Stimulated activated CD4-positive, alpha-beta T cell treated with anti-CD3 and anti-CD28 coated beads, Interleukin-15, amount 100 ng/mL, for 1 hour (primary cell): ENCODE results near the gene KBTBD4.
"Not testable (repeated sequence)": the region's sequence is repeated elsewhere in the genome, so short reads cannot be mapped to it uniquely, and the experiment has no call there.

ENCODE experiments used
- DNase-seq, 2 donors: peaks; one replicate each; pipeline ENCODE4 v3.0.0-alpha.2; 2020; ENCODE audit warnings: low read depth in 1 of 2, low spot score in 1 of 2

KBTBD4 gene

DNA sequence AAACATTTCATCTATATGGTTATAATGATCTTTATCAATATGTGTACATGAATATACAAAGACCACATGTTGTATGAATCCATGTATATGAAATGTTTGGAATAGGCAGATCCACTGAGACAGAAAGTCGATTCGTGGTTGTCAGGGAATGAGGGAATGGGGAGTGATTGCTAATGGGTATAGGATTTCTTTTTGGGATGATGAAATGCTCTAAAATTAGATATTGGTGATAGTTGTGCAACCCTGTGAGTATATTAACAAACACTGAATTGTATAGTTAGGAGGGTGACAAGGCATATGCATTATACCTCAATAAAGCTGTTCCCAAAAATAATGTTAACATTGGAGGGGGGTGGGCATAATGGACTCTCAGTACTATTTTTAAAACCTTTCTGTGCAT, 18.3 kb downstream of the KBTBD4 start:
- DNase-seq: no peak

DNA sequence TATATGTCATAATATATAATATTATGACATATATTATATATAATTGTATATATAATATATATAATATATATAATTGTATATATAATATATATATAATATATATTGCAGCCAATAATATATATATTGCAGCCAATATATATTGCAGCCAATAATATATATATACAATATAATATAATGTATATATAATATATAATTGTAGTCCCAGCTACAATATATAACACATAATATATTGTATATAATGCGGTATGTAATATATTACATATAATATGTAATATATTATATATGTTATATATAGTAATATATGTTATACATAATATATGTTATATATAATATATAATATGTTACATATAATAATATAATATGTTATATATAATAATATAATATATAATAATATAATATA, 20.1 kb downstream of the KBTBD4 start:
- DNase-seq: no peak

DNA sequence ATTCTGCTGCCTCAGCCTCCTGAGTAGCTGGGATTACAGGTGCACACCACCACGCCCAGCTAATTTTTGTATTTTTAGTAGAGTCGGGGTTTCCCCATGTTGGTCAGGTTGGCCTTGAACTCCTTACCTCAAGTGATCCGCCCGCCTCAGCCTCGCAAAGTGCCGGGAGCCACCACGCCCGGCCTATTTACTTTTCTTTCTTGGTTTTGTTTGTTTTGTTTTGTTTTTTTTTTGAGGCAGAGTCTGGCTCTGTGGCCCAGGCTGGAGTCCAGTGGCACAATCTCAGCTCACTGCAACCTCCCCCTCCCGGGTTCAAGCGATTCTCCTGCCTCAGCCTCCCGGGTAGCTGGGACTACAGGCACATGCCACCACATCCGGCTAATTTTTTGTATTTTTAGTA, 21.8 kb downstream of the KBTBD4 start:
- DNase-seq: not testable (repeated sequence)

DNA sequence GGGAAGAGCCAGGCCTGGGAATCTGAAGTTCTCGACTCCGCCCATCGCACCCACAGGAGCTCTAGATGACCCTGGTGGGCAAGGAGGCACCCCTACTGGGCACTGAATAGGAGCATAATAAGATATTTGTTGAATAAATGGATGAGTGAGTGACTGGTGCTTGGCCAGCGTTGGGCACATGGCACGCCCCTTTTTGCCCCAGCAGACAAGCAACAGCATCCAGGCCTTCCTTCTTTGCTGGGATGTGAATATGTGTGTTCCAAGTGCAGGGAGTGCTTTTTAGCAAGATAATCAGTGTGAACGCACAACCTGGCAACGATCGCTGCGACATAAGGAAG, 25.4 kb downstream of the KBTBD4 start:
- no peak for DNase-seq

DNA sequence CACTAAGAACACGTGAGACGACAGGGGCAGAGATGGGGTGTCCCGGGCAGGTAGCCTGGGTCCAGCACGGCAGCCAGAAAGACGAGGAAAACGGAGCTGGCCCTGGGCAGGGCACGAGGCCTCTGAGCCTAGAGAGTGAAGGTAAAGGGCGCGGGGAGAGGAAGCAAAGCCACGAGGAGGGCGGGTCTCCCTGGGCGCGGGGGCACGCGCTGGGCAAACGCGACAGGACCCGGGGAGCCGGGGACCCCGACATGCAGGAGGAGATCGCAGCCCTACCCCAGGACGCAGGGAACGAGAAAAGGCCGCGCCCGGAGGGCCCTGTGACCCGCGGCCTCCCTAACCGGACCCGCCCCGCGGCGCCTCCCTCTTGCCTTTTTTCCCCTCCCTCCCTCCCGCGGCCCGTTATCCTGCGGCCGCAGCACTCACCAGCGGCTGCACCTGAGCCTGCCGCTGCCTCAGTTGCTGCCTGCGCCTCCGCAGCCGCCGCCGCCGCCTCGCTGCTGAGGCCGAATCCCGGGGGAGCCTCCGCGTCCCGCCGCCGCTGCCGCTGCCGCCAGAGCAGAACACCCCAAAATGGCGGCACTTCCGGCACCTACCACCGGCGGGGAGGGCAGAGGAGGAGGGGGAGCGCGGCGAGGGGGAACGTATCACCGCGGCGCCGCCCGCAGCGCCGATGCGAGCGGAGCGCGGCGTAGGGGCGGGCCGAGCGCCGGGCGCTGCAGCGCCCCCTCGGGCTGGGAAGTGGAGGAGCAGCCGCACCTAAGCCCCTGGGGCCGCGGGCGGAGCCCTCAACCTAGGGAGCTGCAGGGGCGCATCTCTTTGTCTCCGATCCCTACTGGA, 26.0 kb downstream of the KBTBD4 start, which contains the start of gene CELF1:
Gene CELF1, minus strand, starts transcription at position 567 of the 840 bp plus-strand sequence. CDS start 53,609 bp downstream, outside the sequence.
- DNase-seq: peak; percentile 87 to 88

DNA sequence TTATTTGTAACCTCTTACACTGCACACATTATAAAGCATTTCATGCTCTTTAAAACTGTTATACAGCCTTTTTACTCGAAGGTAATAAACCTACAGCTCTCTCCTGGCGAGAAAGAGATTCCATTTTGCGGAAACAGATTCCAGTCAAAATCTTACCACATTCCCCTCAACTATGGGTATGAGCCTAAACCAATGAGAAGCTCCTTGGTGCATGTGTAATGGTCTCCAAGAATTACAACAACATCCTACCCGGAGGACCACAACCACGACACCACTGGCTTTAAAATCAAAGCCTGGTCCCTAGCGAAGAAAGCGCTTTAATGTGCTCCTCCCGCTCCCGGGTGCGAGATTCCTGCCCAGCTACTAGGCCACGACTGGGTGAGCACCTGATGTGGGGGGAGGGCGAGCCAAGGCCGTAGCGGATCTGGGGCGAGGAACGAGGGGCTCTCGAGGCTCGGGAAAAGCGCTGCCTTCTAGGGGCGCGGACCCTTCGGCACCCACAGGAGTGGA, 26.7 kb downstream of the KBTBD4 start:
- no peak for DNase-seq

DNA sequence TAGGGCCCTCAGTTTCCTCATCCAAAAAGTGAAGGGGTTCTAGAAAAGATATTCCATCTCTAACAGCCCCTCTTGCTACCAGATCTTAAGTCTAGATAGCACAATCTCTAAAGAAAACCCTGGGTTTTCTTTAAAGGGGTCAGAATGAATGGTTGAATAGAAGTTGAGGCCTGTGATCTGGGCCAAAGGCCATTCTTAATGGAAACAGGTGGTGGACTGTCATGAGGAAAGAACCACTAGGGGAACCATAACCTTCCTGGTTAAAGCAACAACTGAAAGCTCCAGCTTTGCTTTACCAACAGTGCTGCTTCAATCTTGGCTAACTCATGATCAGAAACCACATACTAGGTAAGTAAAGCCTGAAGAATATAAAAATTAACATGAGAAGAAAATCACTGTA, 27.7 kb downstream of the KBTBD4 start:
- no peak for DNase-seq

DNA sequence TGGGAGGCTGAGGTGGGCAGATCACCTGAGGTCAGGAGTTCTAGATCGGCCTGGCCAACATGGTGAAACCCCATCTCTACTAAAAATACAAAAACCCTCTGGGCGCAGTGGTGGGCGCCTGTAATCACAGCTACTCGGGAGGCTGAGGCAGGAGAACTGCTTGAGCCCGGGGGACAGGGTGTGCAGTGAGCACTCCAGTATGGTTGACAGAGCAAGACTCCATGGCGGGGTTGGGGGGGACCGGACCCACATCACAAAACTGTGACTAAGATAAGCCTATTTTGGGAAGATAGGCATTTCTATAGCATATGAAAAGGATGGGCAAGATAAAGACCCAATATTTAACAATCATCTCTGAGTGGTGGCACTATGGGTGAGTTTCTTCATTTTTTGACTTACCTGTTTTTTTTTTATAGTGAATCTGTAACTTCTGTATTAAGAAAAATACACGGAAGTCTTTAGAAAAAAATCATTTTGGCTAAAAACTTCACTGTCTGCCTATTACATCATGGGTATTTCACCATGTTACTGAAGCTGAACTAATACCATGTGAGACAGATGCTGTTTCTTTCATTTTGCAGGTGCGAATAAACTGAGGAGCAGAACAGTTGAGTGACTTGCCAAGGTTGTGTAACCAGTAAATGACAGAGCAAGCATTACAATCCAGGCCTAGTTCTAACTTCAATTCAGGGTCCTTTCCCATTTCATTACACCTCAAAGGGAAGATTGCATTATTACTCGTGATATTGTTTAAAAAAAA, 28.3 kb downstream of the KBTBD4 start:
- DNase-seq: no peak

DNA sequence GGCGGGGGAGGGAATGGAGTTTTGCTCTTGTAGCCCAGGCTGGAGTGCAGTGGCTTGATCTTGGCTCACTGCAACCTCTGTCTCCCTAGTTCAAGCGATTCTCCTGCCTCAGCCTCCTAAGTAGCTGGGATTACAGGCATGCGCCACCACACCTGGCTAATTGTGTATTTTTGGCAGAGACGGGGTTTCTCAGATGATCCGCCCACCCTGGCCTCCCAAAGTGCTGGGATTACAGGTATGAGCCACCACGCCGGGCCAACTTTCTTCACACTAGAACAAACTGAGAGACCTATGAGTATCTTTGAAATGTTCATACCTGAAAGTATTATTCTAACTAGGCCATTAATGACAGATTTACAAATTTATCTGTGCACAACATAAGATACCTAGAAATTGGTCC, 32.5 kb downstream of the KBTBD4 start:
- not testable (repeated sequence) for DNase-seq

DNA sequence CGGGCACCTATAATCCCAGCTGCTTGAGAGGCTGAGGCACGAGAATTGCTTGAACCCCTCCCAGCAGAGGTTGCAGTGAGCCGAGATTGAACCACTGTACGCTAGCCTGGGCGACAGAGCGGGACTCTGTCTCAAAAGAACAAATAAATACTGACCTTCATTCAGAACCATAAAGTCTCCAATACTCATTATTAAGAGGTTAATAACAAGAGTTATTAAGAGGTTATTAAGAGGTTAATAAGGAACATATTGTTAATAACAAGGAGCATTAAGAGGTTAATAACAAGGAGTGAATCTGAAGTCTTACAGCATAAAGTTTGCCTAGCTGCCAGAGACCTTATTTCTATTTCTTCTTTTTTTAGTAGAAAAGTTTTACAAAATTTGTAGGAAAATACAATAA, 33.5 kb downstream of the KBTBD4 start:
- DNase-seq: no peak

DNA sequence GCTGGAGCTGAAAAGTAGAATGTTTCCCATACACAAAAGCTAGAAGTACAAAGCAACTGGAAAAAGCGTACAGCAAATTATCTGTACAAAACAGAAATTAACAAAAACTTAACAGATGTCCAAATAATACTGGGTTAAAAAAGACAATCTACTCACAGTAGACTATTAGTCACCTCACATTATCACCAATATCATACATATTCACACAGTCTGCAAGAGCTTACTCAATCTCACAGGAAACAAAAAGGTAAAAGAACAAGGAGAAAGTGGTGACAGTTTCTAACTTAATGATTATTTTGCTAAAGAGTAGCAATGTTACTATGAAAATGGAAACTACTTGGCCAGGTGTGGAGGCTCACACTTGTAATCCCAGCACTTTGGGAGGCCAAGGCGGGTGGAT, 37.7 kb downstream of the KBTBD4 start:
- no peak for DNase-seq

DNA sequence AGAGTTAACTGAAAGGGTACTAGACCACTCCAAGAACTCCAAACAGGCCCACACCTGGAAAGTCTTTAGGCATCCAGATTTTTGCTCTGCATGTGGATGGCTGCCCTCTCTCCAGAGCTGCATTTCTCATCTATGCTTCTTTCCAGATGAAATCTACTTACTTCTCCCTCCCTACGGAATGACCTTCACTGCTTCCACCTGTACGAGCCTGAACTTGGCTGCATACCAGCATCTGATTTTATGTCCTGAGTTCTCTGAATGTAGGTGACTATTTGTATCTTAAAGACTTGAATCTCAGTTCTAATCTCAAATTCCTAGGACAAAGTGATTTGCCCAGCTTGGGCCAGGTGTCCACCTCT, 39.1 kb downstream of the KBTBD4 start:
- no peak for DNase-seq

DNA sequence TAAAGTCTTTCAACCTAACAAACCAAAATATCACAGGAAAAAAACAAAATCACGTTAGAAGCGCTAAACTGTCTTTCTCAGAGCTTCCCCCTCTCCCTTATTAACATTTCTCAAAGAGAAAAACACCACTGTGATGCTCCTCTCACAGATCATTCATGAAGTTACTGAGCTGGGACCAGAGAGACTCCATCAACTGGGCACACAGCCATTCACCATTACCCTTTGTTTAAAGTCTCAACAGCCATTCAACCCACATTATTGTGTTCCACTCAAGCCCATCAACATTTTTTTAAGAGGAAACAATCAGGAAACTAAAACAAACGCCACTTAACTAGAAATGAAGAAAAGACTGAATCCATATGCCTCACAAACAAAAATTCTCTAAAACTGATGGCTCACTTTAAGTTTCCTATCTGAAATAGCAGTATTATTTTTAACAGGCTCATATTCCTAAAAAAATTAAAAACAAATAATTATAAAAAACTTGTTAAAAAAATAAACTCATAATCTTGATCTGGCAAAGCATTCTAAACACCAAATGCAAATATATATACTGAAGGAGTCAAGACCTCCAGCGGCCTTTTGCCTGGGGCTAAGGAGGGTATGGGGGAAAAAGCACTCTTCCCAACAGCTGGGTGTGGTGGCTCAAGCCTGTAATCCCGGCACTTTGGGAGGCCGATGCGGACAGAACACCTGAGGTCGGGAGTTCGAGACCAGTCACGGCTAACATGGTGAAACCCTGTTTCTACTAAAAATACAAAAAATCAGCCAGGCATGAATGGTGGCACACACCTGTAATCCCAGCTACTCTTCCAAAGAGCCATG, 39.8 kb downstream of the KBTBD4 start:
- DNase-seq: no peak

DNA sequence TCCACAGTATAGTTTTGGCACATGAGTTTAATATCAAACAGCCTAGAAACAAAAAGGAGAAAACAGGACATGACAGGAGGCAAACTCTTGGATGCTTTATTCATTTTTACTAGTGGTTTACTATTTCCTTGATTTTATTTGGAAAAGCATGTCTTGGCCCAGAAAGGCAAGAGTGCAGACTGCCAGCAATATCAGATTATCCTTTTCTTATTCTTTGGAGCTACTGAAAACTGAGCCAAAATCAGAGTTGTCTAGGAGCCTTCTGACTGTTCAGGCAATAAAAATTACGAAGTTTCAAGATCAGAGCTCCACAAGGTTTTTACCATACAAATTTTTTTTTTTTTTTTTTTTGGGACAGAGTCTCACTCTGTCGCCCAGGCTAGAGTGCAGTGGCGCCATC, 41.9 kb downstream of the KBTBD4 start:
- no peak for DNase-seq

DNA sequence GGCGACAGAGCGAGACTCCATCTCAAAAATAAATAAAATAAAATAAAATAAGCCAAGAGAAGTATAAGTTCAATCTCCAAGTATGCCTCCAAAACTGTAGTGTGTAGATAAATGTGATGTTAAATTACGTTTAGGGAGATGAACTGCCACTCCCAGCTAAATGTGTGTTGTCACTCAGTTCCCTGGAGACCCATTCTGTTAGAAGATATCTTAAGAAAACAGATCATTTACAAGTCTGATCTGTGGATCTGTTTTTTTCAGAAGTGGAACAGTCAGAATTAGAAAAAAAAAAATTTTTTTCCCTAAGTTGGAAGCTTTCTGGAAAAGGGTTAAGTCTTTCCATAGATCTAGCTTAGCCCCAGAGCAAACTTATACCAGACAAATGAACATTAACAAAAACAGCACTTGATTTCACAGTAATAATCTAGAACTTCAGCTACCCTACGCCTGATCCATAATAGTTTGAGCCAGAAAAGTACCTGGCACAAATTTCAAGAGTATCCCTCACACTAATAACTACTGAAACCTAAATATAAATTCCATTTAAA, 44.0 kb downstream of the KBTBD4 start:
- DNase-seq: no peak

DNA sequence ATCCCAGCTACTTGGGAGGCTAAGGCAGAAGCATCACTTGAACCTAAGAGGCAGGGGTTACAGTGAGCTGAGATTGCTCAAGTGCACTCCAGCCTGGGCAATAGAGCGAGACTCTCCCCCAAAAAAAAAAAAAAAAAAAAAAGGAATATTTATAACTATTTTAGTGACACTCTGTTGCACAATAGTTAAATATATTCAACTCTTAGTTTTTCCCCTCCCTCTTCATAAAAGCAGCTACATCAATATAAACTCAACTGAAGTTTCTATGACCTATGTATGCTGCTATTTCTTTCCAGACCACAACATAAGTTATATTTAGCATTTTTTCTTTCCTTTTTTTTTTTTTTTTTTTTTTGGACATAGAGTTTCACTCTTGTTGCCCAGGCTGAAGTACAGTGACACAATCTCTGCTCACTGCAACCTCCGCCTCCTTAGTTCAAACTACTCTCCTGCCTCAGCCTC, 45.0 kb downstream of the KBTBD4 start:
- DNase-seq: no peak

DNA sequence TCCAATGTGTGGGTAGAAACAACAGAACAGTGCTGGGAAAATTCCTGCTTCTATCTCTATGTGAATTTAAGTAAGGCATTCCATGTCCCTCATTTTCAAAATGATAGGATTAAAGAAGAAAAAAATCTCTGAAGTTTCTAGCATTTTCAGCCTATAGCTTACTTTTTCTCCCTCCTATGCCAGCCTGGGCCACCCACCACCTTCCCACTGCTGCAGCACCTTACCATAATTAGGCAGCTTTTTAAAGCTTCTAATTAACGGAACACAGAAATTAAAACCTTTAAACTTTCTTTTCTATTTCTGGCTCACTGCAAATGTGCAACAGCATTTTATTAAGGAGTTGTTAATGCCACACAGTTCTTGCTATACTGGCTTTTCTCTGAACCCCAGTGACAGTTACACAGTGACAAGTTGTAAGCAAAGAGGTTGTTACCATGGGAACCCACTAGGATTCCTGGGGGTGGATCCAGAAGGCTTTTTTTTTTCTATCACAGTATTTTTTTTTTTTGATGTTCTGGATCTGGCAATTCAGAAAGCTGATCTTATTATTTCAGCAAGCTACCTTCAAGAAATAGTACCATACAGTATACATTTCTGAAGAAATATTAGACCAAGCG, 46.1 kb downstream of the KBTBD4 start:
- DNase-seq: no peak

DNA sequence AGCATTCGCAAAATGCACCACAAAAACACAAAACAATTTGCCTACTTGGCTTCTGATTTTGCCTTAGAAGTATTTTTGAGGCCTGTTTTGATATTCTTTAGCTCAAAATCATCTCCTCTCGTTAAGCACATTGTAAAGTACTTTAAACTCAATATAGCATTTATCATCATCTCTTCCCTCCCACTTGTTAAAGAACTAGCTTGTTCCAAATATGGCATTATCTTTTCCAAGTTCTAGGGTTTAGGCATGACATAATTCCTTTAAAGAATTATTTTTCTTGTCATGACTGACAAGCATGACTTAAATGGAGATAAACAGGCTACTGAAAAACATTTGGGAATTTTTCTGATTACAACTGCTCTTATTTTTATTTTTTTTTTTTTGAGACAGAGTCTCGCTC, 47.1 kb downstream of the KBTBD4 start:
- no peak for DNase-seq

DNA sequence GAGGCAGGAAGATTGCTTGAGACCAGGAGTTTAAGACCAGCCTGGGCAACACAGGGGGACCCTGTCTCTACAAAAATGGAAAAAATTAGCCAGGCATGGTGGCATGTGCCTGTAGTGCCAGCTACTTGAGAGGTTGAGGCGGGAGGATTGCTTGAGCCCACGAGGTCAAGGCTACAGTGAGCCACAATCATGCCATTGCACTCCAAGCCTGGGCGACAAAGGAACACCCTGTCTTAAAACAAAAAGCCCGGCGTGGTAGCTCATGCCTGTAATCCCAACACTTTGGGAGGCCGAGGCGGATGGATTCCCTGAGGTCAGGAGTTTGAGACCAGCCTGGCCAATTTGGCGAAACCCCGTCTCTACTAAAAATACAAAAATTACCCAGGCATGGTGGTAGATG, 48.0 kb downstream of the KBTBD4 start:
- DNase-seq: not testable (repeated sequence)

DNA sequence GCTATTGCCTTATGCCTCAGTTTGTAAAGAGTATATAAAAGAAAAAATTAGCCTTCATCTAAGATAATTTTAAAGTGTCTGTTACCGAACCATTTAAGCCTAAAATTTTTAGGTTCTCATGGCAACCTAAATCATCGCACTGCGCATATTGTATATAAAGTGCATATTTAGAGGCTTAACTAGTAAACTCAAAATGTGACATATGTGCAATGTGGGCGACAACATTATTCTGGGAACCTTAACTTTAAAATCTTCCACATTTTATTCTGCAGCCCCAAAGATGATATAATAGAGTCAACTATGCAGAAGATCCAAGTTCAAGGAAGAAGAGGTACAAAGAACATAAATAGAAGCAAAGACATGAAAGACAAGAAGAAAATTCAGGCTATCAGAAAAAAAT, 48.8 kb downstream of the KBTBD4 start:
- no peak for DNase-seq

DNA sequence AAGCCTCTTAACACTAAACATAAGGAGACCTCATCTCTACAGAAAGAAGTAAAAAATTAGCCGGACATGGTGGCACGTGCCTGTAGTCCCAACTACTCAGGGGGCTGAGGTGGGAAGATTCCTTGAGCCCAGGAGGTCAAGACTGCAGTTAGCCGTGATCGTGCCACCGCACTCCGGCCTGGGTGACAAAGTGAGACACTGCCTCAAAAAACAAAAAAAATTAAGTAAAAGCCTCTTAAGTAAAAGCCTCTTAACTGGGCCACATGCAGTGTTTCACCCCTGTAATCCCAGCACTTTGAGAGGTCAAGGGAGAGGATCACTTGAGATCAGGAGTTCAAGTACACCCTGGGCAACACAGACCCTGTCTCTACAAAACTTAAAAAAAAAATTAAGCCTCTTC, 51.6 kb downstream of the KBTBD4 start:
- DNase-seq: no peak
